ENCODE results near the gene DENND1A. TPM values are rescaled to one million over a fixed set of nuclear protein-coding genes. Genes with fewer than 3 reads are reported as not detected.

Gene DENND1A
- total and polyA plus RNA-seq, 4 donors, result 7.9 to 22.0 (median 13.9) TPM

DNA sequence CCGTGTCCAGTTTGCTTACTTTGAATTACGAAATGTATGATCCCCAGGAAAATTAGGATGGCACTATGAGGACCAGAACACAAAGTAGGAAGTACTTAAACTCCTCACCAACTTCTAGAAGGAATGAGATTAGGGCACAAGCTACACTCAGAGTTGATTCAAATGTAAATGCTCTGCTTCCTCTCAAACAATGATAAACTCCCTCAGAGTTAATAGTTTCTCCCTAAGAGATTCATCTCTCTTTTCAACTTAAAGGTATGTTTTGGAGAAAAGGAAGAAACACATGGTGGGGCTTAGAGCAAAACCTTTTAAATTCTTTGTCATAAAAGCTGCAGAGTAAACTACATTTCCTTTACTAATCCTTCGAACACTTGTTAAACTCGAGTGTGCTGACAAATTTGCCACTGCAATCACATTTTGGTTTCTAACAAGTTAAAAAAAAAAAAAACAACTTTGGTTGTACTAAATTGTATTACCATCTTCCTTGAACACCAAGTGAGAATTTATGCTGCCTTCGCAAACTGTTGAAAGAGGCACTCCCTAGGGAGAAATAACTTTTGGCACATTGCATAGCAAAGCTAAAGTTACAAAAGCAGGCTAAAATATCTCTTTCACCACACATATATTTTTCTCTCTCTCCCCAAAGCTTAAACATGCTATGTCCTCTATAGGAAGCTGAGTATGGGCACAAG is 66.6 kb downstream of the DENND1A start:
- WGBS, result 77% methylated on average over 5 of the region's 5 CpGs
- no peaks in the 10 kb centered on the region for H3K9me3 ChIP-seq (ENCODE audit: control insufficient read depth in 4 of 4, low read length in 3 of 4)
- H3K4me1 ChIP-seq (ENCODE audit: control insufficient read depth in 4 of 4, insufficient read depth in 4 of 4, low read length in 3 of 4), result peaks cover 3 to 20% (median 6%) of the 10 kb centered on the region in 4 donors
- no peak overlapping the region for H3K27ac ChIP-seq (ENCODE audit: low read depth in 1 of 2, low read length in 2 of 2)
- TF ChIP-seq RXRA (IDR thresholded peaks at IDR 0.05) (no peak), ATF3 (IDR thresholded peaks at IDR 0.05) (no peak), ZBTB33 (IDR thresholded peaks at IDR 0.05) (no peak), NR2F2 (IDR thresholded peaks at IDR 0.05) (no peak), MAX (IDR thresholded peaks at IDR 0.05) (no peak), TAF1 (conservative IDR thresholded peaks at IDR 0.05) (no peak), FOXA2 (IDR thresholded peaks at IDR 0.05) (no peak), SP1 (IDR thresholded peaks at IDR 0.05) (no peak), JUND (IDR thresholded peaks at IDR 0.05) (no peak), HNF4G (IDR thresholded peaks at IDR 0.05) (no peak)
- H3K4me3 ChIP-seq (ENCODE audit: low read depth in 1 of 3, low read length in 3 of 3), result no peak overlapping the region
- no peak overlapping the region for H3K9ac ChIP-seq (ENCODE audit: low read depth in 1 of 2, low read length in 2 of 2)
- no peaks in the 10 kb centered on the region for H3K36me3 ChIP-seq (ENCODE audit: control insufficient read depth in 4 of 4, insufficient read depth in 3 of 4, low read depth in 1 of 4, low read length in 3 of 4)
- no peaks in the 10 kb centered on the region for H3K27me3 ChIP-seq (ENCODE audit: control insufficient read depth in 4 of 4, insufficient read depth in 4 of 4, low read length in 3 of 4)
- DNase-seq (ENCODE audit: low spot score), result no peak

DNA sequence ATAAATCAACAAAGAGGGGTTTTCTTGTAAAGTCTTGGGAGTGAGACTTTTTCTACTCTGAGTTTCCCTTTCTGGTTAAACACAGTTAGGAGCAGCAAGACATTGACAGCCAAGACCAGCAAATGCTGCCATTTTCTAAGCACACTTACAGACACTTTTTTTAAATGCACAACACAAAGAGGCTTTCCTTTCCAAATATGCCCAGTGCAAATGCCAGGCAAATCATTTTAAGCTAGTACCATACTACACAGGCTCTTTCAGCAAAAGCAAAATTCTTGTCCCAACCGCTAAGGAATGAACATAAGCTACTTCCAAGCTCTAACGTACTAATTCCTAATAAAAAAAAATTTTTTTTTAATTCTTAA is 68.2 kb downstream of the DENND1A start:
- TF ChIP-seq MAX (IDR thresholded peaks at IDR 0.05) (no peak), HNF4G (IDR thresholded peaks at IDR 0.05) (no peak), ZBTB33 (IDR thresholded peaks at IDR 0.05) (no peak), HNF4A (conservative IDR thresholded peaks at IDR 0.05) (no peak), FOXA2 (IDR thresholded peaks at IDR 0.05) (no peak), ATF3 (IDR thresholded peaks at IDR 0.05) (no peak), RAD21 (IDR thresholded peaks at IDR 0.05) (no peak)
- TF ChIP-seq, protein P1, sequence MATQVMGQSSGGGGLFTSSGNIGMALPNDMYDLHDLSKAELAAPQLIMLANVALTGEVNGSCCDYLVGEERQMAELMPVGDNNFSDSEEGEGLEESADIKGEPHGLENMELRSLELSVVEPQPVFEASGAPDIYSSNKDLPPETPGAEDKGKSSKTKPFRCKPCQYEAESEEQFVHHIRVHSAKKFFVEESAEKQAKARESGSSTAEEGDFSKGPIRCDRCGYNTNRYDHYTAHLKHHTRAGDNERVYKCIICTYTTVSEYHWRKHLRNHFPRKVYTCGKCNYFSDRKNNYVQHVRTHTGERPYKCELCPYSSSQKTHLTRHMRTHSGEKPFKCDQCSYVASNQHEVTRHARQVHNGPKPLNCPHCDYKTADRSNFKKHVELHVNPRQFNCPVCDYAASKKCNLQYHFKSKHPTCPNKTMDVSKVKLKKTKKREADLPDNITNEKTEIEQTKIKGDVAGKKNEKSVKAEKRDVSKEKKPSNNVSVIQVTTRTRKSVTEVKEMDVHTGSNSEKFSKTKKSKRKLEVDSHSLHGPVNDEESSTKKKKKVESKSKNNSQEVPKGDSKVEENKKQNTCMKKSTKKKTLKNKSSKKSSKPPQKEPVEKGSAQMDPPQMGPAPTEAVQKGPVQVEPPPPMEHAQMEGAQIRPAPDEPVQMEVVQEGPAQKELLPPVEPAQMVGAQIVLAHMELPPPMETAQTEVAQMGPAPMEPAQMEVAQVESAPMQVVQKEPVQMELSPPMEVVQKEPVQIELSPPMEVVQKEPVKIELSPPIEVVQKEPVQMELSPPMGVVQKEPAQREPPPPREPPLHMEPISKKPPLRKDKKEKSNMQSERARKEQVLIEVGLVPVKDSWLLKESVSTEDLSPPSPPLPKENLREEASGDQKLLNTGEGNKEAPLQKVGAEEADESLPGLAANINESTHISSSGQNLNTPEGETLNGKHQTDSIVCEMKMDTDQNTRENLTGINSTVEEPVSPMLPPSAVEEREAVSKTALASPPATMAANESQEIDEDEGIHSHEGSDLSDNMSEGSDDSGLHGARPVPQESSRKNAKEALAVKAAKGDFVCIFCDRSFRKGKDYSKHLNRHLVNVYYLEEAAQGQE (IDR thresholded peaks at IDR 0.05), result no peak
- DNase-seq (ENCODE audit: low spot score), result no peak
- H3K36me3 ChIP-seq (ENCODE audit: control insufficient read depth in 4 of 4, insufficient read depth in 3 of 4, low read depth in 1 of 4, low read length in 3 of 4), result no peaks in the 10 kb centered on the region
- WGBS, result over 99% methylated on average over 2 of the region's 2 CpGs
- H3K27me3 ChIP-seq (ENCODE audit: control insufficient read depth in 4 of 4, insufficient read depth in 4 of 4, low read length in 3 of 4), result no peaks in the 10 kb centered on the region
- no peak overlapping the region for H3K9ac ChIP-seq (ENCODE audit: low read depth in 1 of 2, low read length in 2 of 2)
- H3K4me1 ChIP-seq (ENCODE audit: control insufficient read depth in 4 of 4, insufficient read depth in 4 of 4, low read length in 3 of 4), result peaks cover 3 to 19% (median 5%) of the 10 kb centered on the region in 4 donors
- no peaks in the 10 kb centered on the region for H3K9me3 ChIP-seq (ENCODE audit: control insufficient read depth in 4 of 4, low read length in 3 of 4)
- H3K27ac ChIP-seq (ENCODE audit: low read depth in 1 of 2, low read length in 2 of 2), result no peak overlapping the region
- no peak overlapping the region for H3K4me3 ChIP-seq (ENCODE audit: low read depth in 1 of 3, low read length in 3 of 3)
